Hypothalamus (tissue), 51 donors: ENCODE measurements around the gene TMEM132D.

Source experiments
- DNase-seq, 51 donors: peaks; one replicate each; lab custom pipeline; 2025; lab: John Stamatoyannopoulos, UW

The TMEM132D gene

GRCh38 chr12:129606239-129606638 lies 297.6 kb downstream of the TMEM132D start:
- no peak for DNase-seq

GRCh38 chr12:129605666-129606065 lies 298.2 kb downstream of the TMEM132D start:
- no peak for DNase-seq

GRCh38 chr12:129604506-129604905 lies 299.3 kb downstream of the TMEM132D start:
- DNase-seq: no peak

GRCh38 chr12:129599406-129599805 lies 304.4 kb downstream of the TMEM132D start:
- DNase-seq: no peak

- DNase-seq: no peak
These were observed 309.7 kb downstream of the TMEM132D start for GRCh38 chr12:129594098-129594497.

GRCh38 chr12:129592449-129592848 lies 311.4 kb downstream of the TMEM132D start:
- DNase-seq: no peak

- no peak for DNase-seq
These were observed 314.3 kb downstream of the TMEM132D start for GRCh38 chr12:129589503-129589902.

- DNase-seq: no peak
These were observed 315.7 kb downstream of the TMEM132D start for GRCh38 chr12:129588142-129588541.

- DNase-seq: no peak
These were observed 318.5 kb downstream of the TMEM132D start for GRCh38 chr12:129585296-129585695.

- DNase-seq: no peak
These were observed 323.9 kb downstream of the TMEM132D start for GRCh38 chr12:129579879-129580278.

GRCh38 chr12:129571901-129572494 lies 331.8 kb downstream of the TMEM132D start:
- DNase-seq: no peak

- DNase-seq: no peak
These were observed 332.9 kb downstream of the TMEM132D start for GRCh38 chr12:129570796-129571400.

GRCh38 chr12:129566800-129567199 lies 337.0 kb downstream of the TMEM132D start:
- no peak for DNase-seq

- no peak for DNase-seq
These were observed 339.1 kb downstream of the TMEM132D start for GRCh38 chr12:129564768-129565167.

GRCh38 chr12:129563266-129563665 lies 340.6 kb downstream of the TMEM132D start:
- no peak for DNase-seq

GRCh38 chr12:129561304-129561703 lies 342.5 kb downstream of the TMEM132D start:
- no peak for DNase-seq

- DNase-seq: no peak
These were observed 344.0 kb downstream of the TMEM132D start for GRCh38 chr12:129559776-129560175.

GRCh38 chr12:129558036-129558435 lies 345.8 kb downstream of the TMEM132D start:
- no peak for DNase-seq

GRCh38 chr12:129556082-129556481 lies 347.7 kb downstream of the TMEM132D start:
- no peak for DNase-seq

GRCh38 chr12:129552996-129553750 lies 350.7 kb downstream of the TMEM132D start:
- no peak for DNase-seq

GRCh38 chr12:129551441-129551840 lies 352.4 kb downstream of the TMEM132D start:
- DNase-seq: no peak

- no peak for DNase-seq
These were observed 353.5 kb downstream of the TMEM132D start for GRCh38 chr12:129550353-129550752.
